ENCODE results near the gene GADD45A.

DNA sequence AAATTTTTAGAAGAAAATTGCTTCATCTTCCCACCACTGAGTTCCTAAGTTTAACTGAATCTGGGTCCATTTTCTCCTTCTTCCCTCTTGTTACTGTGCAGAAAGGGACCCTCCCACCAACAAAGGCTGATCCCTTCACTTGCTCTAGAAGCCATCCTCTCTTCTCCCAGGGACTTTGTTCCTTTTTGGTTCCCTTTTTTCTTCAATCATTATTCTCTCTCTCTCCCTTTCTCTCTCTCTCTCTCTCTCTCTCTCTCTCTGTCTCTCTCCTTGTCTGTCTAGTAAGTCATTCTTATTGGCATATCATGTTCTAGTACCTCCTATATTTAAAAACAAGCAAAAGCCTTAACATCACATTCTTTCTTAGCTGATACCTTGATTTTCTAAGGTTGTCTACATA lies 31.7 kb upstream of the GADD45A start:
- TF ChIP-seq, protein P1, sequence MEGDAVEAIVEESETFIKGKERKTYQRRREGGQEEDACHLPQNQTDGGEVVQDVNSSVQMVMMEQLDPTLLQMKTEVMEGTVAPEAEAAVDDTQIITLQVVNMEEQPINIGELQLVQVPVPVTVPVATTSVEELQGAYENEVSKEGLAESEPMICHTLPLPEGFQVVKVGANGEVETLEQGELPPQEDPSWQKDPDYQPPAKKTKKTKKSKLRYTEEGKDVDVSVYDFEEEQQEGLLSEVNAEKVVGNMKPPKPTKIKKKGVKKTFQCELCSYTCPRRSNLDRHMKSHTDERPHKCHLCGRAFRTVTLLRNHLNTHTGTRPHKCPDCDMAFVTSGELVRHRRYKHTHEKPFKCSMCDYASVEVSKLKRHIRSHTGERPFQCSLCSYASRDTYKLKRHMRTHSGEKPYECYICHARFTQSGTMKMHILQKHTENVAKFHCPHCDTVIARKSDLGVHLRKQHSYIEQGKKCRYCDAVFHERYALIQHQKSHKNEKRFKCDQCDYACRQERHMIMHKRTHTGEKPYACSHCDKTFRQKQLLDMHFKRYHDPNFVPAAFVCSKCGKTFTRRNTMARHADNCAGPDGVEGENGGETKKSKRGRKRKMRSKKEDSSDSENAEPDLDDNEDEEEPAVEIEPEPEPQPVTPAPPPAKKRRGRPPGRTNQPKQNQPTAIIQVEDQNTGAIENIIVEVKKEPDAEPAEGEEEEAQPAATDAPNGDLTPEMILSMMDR (IDR thresholded peaks at IDR 0.05): no peak
- TF ChIP-seq EZH2 (IDR thresholded peaks at IDR 0.05): no peak
